GM23248 (cell line): ENCODE data around the gene NT5C1B.

Experiments used
- EZH2 ChIP-seq: fragments of 200-600 bp; sonication (generic); IDR thresholded peaks from 2 replicates; pipeline ENCODE4 v1.6.1; 2018; ENCODE audit warnings: antibody characterized with exemption, mild to moderate bottlenecking; ENCODE audit not compliant: insufficient read depth, poor library complexity, severe bottlenecking
- EZH2phosphoT487 ChIP-seq: fragments of 200-600 bp; sonication (generic); IDR thresholded peaks from 2 replicates; pipeline ENCODE4 v1.6.1; 2018; ENCODE audit warnings: antibody characterized with exemption, moderate library complexity, mild to moderate bottlenecking, low read depth; ENCODE audit not compliant: insufficient read depth

DNA sequence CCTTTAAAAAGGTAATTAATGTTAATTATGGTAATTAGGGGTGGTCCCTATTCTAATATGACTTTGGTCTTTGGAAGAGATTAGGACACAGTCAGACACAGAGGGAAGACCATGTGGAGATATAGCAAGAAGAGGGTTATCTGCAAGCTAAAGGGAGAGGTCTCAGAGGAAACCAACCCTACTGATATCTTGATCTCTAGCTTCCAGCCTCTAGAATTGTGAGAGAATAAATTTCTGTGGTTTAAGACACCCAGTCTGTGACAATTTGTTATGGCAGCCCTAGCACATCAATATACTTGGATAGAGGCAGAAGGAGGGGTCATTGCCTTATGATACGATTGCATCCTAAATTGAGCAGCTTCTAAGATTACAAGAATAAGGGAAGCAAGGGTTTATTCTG lies 21.3 kb upstream of the NT5C1B start:
- TF ChIP-seq EZH2phosphoT487, result no peak
- no peak for TF ChIP-seq EZH2
